ENCODE data around the gene COX8A. TPM values are rescaled to one million over a fixed set of nuclear protein-coding genes. Genes with fewer than 3 reads are reported as not detected.

COX8A gene
- total RNA-seq, 2 experiments from 2014 or later, result 559 to 581 TPM

DNA sequence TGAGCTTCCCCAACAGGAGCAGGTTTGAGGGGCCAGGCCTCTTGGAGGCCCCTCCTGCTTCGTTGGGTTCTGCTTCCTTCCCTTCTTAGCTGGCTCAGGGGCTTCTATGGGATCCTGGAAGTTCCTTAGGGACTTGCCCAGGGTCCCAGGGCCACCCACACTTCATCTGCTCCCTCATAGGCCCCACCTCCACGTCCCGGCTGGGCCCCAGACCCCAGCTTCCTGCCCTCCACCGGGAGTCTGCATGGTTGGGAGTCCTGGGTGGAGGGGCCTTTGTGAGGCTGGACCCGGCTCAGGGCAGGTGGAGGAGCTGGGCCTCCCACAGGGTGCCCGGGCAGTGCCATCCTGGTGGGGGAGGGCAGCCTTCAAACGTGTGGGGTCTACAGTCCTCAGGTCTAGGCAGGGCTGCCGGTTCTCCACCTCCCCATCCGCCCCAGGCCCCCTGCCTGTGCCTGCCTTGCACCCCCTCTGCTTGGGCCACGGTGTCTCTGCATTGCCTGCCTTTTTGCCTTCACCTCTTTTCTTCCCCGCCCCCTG, 23.4 kb downstream of the COX8A start:
- no peak overlapping the region for H3K27ac Mint-ChIP-seq
- peaks cover 26% of the 10 kb centered on the region for H3K36me3 Mint-ChIP-seq
- H3K9me3 Mint-ChIP-seq, result no peaks in the 10 kb centered on the region
- POLR2A ChIA-PET, result no interaction called here
- intact Hi-C loops (cut with micrococcal nuclease), result no loop called here
- H3K4me1 Mint-ChIP-seq (ENCODE audit: low read depth), result peaks cover 7% of the 10 kb centered on the region
- H3K4me3 Mint-ChIP-seq, result no peak overlapping the region
- no peak for DNase-seq
- CTCF ChIA-PET, result interaction anchor here (0.7 to 1.1 kb wide), 2 partner anchors 150 to 155 kb away, joined by 3 read pairs; no protein-coding TSS in a partner anchor
- no peaks in the 10 kb centered on the region for H3K27me3 Mint-ChIP-seq

DNA sequence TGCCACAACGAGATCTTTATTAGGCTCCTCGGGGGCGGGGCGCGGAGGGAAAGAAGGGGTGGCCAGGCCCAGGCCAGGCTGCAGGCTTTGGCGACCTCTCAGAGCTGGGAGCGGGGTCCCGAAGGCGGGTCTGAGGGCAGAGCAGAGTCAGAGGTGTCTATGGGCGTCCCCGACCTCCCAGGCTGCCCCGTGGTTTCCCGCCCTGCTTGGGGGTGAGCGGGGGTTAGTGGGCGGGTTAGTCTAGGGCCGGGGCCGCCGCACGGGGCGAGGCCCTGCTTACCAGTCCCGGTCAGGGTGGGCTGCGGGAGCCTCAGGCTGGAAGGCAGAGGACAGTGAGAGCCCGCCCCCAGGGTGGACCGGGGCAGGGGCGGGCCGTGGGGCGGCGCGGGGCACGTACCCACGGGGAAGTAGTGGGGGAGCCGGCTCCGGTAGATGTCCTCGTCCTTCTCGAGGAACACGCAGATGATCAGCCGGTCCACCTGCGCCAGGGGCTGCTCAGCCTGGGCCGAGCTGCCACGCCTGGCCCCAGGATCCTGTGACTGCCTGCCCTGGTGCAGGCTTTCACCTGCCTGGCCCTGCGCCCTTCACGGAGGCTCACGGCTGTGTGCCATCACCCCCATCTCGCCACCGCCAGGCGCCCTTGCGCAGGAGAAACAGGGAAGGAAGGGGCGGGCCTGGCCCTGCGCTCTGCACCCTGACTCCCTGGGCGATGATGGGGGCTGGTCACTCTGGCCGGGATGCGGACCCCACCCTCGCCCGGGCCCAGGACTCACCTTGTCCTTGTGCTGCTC, 24.3 kb downstream of the COX8A start:
- POLR2A ChIA-PET, result interaction anchor here (0.6 kb wide), 1 partner anchor 13 kb away, joined by 3 read pairs; no protein-coding TSS in a partner anchor

DNA sequence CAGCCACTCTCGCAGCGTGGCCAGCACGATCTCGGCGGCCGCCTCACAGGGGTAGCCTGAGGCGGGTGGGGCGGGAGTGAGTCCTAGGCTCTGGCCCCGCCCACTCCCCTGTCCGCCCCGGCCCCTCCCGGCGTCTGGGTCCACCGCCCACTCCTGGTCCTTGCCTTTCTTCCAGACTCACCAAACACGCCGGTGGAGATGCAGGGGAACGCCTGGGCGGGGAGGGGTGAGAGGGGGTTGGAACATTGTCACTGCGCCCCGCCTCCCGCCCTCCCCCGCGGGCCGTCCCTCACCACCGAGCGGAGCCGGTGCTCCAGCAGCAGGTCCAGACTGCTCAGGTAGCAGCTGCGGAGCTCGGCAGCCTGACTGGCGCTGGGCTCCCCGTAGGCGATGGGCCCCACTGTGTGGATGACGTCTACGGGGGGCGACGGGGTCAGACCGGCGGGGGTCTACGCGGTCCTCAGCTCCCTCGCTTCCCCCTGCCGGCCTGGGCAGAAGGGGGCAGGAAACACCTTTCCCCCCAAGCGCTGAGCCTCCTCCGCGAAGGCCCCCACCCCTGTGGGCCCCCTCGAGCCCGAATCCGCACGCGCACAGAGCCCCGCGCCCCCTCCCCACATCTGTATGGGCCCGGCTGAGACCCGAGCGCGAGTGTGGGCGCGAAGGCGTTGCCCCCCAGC, 25.1 kb downstream of the COX8A start:
- Mint-ChIP-seq H3K27me3 (no peaks in the 10 kb centered on the region), H3K36me3 (peaks cover 22% of the 10 kb centered on the region), H3K4me1 (ENCODE audit: low read depth) (peaks cover 5% of the 10 kb centered on the region), H3K4me3 (no peak overlapping the region), H3K27ac (no peak overlapping the region), H3K9me3 (no peaks in the 10 kb centered on the region)
- ChIA-PET POLR2A (interaction anchor here (0.6 to 1.5 kb wide), 2 partner anchors 9 to 12 kb away, joined by 3 to 4 read pairs; no protein-coding TSS in a partner anchor), CTCF (interaction anchor here (0.6 to 4.3 kb wide), 24 partner anchors 9 to 339 kb away, joined by 3 to 145 read pairs (median 4); partner anchors contain the start of genes COX8A, MARK2 and OTUB1)
- peak; percentile 69 for DNase-seq
- intact Hi-C loops (cut with micrococcal nuclease), result loop anchor here (1.0 kb wide), 1 partner anchor 149 kb away; no protein-coding TSS in a partner anchor

More for the DNA sequence above, 24.3 kb downstream of the COX8A start:
- no peaks in the 10 kb centered on the region for H3K9me3 Mint-ChIP-seq
- peaks cover 5% of the 10 kb centered on the region for H3K4me1 Mint-ChIP-seq (ENCODE audit: low read depth)
- no peak overlapping the region for H3K27ac Mint-ChIP-seq
- DNase-seq, result peak; percentile 13
- H3K27me3 Mint-ChIP-seq, result no peaks in the 10 kb centered on the region
- peaks cover 24% of the 10 kb centered on the region for H3K36me3 Mint-ChIP-seq
- H3K4me3 Mint-ChIP-seq, result no peak overlapping the region
- CTCF ChIA-PET, result interaction anchor here (0.7 to 4.3 kb wide), 9 partner anchors 12 to 183 kb away, joined by 3 to 145 read pairs (median 4); partner anchors contain the start of gene OTUB1
- intact Hi-C loops (cut with micrococcal nuclease), result no loop called here

DNA sequence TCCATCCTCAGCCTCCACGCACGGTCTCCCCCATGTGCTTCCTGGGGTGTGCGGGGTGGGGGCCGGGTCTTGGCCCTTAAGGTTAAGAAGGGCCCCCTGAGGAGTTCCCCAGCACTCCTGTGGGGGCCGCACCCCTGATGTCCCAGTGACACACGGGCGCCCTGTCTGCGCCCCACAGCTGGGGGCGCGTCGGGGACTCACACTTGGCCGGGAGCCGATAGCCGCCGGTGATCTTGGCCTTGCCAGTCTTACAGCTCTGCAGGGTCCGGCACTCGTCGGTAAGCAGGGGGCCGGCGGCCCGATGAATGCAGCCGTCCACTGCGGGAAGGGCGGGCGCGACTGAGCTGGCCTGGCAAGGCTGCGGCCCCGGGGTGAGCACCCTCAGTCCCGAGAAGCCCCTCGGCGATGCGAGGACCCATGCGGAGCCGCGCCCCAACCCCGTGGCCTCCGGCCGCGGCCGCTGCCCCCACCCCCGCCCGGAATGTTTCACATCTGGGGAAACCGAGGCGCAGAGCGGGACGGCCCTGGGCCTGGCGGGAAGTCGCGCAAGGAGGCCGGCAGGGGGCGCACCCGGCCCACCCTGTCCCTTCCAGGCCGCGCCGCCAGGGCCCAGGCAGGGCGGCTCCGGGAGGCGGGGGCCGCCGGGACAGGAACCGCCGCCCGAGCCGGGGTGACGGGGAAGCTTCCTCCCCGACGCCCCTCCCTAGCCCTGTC, 25.8 kb downstream of the COX8A start:
- DNase-seq, result peak; percentile 79
- H3K4me1 Mint-ChIP-seq (ENCODE audit: low read depth), result peaks cover 5% of the 10 kb centered on the region
- ChIA-PET CTCF (interaction anchor here (0.5 to 4.3 kb wide), 38 partner anchors 9 to 338 kb away, joined by 3 to 145 read pairs (median 4); partner anchors contain the start of genes COX8A, MACROD1, MARK2 and NUDT22), POLR2A (interaction anchor here (0.7 to 1.5 kb wide), 3 partner anchors 10 to 152 kb away, joined by 3 to 4 read pairs (median 4); no protein-coding TSS in a partner anchor)
- H3K4me3 Mint-ChIP-seq, result no peak overlapping the region
- no peaks in the 10 kb centered on the region for H3K27me3 Mint-ChIP-seq
- H3K9me3 Mint-ChIP-seq, result no peaks in the 10 kb centered on the region
- peaks cover 15% of the 10 kb centered on the region for H3K36me3 Mint-ChIP-seq
- intact Hi-C loops (cut with micrococcal nuclease), result loop anchor here (1.0 kb wide), 1 partner anchor 148 kb away; no protein-coding TSS in a partner anchor
- H3K27ac Mint-ChIP-seq, result no peak overlapping the region

DNA sequence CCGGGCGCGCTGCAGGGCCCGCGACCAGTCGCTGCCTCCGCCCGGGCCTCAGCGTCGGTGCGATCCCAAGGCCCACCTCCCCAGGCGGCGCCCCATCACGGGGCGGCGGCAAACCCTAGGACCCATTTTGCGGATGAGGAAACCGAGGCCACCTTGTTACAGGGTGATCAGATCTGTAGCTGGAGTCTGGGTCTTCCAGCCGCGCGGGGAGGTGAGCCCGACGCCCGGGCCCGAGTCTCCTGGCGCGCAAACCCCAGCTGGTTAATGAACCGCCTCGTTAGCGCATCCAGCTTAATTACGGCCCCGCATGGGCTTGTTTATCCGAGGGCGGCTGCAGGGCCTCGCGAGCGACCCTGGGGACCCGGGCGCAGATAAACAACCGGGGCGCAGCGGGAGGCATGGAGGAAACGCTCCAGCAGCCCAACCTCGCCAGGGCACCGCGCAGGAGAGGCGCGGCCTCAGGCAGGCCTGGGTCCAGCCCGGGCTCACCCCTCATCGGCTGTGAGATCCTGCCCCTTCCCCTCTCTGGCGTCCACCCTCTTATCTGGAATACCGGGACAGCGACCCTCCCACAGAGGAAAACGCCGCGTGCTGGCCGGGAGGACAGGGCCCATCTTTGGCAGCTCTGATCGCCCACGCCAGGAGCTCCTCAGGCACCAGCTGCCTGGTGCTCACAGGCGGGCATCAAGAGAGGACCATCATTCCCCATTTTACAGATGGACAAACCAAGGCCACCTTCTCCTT, 26.5 kb downstream of the COX8A start:
- peaks cover 2% of the 10 kb centered on the region for H3K27me3 Mint-ChIP-seq
- H3K27ac Mint-ChIP-seq, result no peak overlapping the region
- POLR2A ChIA-PET, result interaction anchor here (0.7 to 1.5 kb wide), 3 partner anchors 10 to 152 kb away, joined by 3 to 4 read pairs (median 4); no protein-coding TSS in a partner anchor
- CTCF ChIA-PET, result interaction anchor here (0.5 to 4.3 kb wide), 35 partner anchors 8 to 331 kb away, joined by 3 to 145 read pairs (median 4); partner anchors contain the start of genes COX8A, MACROD1, MARK2 and NUDT22
- H3K4me3 Mint-ChIP-seq, result no peak overlapping the region
- intact Hi-C loops (cut with micrococcal nuclease), result loop anchor here (1.0 kb wide), 1 partner anchor 147 kb away; no protein-coding TSS in a partner anchor
- peaks cover 5% of the 10 kb centered on the region for H3K4me1 Mint-ChIP-seq (ENCODE audit: low read depth)
- H3K9me3 Mint-ChIP-seq, result no peaks in the 10 kb centered on the region
- peaks cover 14% of the 10 kb centered on the region for H3K36me3 Mint-ChIP-seq
- no peak for DNase-seq

DNA sequence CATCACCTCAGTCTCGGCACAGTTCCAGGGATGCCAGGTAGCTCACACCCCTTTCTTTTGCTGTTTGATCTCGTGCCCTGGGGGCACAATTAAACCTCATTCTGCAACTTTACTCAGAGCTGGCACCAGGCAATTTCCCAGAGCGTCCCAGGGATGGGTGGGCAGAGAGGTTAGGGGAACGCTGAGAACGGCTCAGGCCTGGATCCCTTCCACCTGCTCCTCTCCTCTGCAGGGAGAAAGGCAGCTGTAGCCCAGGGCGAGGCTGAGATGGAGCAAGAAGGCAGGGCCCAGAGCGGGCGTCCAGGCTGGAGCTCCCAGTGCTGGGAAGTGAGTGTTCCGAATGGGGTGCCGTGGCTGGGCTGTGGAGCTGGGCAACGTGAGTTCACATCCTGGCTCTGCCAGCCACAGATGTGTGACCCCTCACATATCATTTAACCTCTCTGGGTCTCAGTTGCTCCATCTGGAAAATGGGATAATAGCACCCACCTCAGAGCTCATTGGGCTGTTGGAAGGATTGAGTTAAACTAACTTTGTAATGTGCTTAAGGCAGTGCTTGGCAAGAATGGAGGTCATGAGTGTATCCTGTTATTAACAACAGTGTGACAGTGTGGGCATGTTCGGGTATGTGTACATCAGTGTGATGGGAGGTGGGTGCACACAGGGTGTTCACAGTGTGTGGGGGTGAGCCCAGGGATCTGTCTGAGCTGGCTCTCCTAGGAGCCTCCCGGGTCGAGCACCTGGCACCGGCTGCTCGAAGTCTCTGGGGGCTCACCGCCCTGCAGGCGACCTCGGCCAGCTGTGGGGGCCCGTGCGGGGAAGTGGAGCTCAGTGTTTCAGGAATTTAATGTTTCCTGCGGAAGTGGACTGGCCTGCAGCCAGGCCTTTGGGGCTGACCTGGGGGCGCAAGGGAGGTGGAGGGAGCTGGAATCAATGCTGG, 27.3 kb downstream of the COX8A start:
- CTCF ChIA-PET, result interaction anchor here (1.0 to 4.3 kb wide), 21 partner anchors 11 to 299 kb away, joined by 3 to 145 read pairs (median 6); partner anchors contain the start of genes COX8A, MACROD1, NUDT22 and OTUB1
- Mint-ChIP-seq H3K9me3 (no peaks in the 10 kb centered on the region), H3K36me3 (peaks cover 9% of the 10 kb centered on the region), H3K27ac (no peak overlapping the region), H3K27me3 (peaks cover 7% of the 10 kb centered on the region), H3K4me3 (no peak overlapping the region), H3K4me1 (ENCODE audit: low read depth) (peaks cover 5% of the 10 kb centered on the region)
- DNase-seq, result no peak
- POLR2A ChIA-PET, result interaction anchor here (0.6 to 1.3 kb wide), 2 partner anchors 22 to 33 kb away, joined by 3 to 4 read pairs; no protein-coding TSS in a partner anchor
- intact Hi-C loops (cut with micrococcal nuclease), result no loop called here

DNA sequence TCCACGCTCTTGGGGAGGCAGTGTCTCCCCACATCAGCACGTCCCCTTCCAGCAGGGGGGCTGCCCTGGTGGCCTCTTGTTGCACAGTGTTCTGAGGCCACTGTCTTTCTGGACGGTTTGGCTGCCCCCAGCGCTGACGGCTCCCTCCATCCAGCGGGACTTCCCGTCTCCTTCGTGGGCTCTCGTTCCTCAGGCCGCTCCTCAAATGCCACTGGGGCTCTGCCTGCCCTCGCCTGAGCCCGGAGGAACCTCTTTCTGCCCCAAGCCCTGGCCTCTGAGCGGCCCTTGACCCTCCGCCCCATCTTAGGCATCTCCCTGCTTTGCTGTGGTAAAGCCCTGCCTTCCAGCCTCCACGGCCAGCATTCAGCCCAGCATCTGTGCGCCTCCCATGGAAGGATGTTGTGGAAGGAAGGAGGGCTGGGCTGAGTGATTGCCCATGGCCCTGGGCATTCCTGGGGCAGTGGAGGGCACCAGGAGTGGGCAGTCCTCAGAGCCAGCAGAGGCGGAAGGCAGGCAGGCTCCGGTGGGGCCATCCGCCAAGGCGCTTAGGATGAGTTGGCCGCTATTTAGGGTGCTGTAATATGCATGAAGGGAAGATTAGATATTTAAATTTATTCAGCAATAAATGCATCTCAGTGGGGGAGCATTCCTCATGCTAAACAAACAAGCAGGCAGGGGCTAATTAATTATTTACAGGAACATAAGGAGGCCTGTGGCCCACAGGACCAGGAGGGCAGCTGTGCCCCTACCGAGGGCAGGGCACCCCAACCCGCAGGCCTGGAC, 29.6 kb downstream of the COX8A start:
- intact Hi-C loops (cut with micrococcal nuclease), result no loop called here
- POLR2A ChIA-PET, result no interaction called here

DNA sequence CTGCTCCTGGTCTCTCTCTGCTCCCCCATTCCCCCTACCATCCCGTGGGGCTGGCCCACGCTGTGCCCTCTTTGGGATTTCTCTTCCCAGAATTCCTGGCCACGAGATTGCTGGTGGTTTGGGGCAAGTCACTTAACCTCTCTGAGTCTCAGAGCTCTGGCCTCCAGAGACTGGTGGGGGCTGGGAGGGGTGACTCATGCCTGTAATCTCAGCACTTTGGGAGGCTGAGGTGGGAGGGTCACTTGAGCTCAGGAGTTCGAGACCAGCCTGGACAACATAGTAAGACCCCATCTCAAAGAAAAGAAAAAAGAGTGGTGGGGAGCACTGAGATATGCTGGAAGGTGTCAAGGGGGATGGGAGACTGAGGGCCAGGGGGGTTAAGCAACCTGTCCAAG, 30.2 kb downstream of the COX8A start:
- CTCF ChIA-PET, result no interaction called here

More for the DNA sequence above, 29.6 kb downstream of the COX8A start:
- Mint-ChIP-seq H3K27me3 (peaks cover 27% of the 10 kb centered on the region), H3K4me1 (ENCODE audit: low read depth) (peaks cover 18% of the 10 kb centered on the region), H3K27ac (no peak overlapping the region), H3K9me3 (no peaks in the 10 kb centered on the region), H3K4me3 (no peak overlapping the region), H3K36me3 (no peaks in the 10 kb centered on the region)
- no peak for DNase-seq
- CTCF ChIA-PET, result no interaction called here

DNA sequence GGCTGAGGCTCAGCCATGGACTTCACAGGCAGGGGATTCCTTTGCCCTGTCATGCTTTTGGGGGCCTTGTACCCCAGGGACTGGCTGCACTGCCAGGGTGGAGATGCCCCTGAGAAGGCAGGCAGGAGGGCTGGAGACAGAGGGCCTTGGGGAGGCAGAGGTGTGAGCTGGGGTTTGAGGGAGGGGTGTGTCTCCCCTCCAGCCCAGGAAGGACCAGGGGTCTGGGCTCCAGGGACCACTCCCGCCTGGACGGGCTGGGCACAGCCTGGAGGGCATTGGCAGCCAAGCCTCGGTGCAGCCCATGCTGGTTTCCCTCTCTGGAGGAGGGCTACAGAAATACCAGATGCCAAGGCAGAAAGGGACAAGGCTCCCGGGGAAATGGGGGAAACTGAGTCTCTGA, 31.3 kb downstream of the COX8A start:
- intact Hi-C loops (cut with micrococcal nuclease), result no loop called here
- Mint-ChIP-seq H3K4me1 (ENCODE audit: low read depth) (peaks cover 15% of the 10 kb centered on the region), H3K4me3 (no peak overlapping the region), H3K9me3 (peaks cover 6% of the 10 kb centered on the region), H3K36me3 (no peaks in the 10 kb centered on the region), H3K27ac (no peak overlapping the region), H3K27me3 (peaks cover 28% of the 10 kb centered on the region)
- POLR2A ChIA-PET, result no interaction called here
- CTCF ChIA-PET, result interaction anchor here (0.8 kb wide), 1 partner anchor 147 kb away, joined by 3 read pairs; no protein-coding TSS in a partner anchor
- no peak for DNase-seq

More for the DNA sequence above, 30.2 kb downstream of the COX8A start:
- no peak for DNase-seq
- Mint-ChIP-seq H3K27ac (no peak overlapping the region), H3K36me3 (no peaks in the 10 kb centered on the region), H3K27me3 (peaks cover 28% of the 10 kb centered on the region), H3K4me1 (ENCODE audit: low read depth) (peaks cover 18% of the 10 kb centered on the region), H3K9me3 (no peaks in the 10 kb centered on the region), H3K4me3 (no peak overlapping the region)
- intact Hi-C loops (cut with micrococcal nuclease), result no loop called here
- POLR2A ChIA-PET, result no interaction called here

Data from activated CD4-positive, alpha-beta memory T cell treated with anti-CD3 and anti-CD28 coated beads for 36 hours (primary cell).